Measurements from ENCODE around the gene PDE4D.
"Not testable (repeated sequence)": the region's sequence is repeated elsewhere in the genome, so short reads cannot be mapped to it uniquely, and the experiment has no call there.

The PDE4D gene

GRCh38 chr5:59575648-59576445 is 317.7 kb downstream of the PDE4D start:
- DNase-seq, result no peak

DNA sequence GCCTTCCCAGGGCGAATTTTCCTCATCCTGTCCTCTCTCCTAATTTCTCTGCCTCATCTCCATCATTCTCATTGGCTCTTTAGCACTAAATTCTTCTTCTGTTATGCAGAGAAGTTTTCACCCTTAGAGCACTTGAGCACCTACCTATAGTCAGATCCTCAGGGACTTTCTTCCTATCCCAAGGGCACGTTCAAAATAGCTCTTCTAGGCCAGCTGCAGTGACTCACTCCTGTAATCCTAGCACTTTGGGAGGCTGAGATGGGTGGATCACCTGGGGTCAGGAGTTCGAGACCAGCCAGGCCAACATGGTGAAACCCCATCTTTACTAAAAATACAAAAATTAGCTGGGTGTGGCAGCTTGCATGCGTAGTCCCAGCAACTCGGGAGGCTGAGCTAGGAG is 320.0 kb downstream of the PDE4D start:
- DNase-seq, result not testable (repeated sequence)

DNA sequence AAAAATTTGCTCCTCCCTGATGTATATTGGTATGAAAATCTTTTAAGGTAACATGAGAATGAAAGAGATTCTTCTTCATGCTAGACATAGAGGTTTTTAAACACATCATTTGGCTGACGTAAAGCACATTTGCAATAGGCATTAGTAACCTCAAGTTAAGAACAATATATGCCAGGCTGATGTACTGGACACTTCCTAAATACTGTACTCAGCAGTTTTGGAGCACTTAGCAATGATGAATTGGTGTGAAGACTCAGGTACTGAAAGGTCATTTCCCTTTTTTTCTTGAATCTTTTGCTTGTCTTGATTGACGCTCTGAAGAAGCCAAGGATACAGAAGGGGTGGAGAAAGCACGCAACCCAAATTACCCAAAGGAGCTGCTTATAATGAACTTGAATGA is 322.5 kb downstream of the PDE4D start:
- no peak for DNase-seq

DNA sequence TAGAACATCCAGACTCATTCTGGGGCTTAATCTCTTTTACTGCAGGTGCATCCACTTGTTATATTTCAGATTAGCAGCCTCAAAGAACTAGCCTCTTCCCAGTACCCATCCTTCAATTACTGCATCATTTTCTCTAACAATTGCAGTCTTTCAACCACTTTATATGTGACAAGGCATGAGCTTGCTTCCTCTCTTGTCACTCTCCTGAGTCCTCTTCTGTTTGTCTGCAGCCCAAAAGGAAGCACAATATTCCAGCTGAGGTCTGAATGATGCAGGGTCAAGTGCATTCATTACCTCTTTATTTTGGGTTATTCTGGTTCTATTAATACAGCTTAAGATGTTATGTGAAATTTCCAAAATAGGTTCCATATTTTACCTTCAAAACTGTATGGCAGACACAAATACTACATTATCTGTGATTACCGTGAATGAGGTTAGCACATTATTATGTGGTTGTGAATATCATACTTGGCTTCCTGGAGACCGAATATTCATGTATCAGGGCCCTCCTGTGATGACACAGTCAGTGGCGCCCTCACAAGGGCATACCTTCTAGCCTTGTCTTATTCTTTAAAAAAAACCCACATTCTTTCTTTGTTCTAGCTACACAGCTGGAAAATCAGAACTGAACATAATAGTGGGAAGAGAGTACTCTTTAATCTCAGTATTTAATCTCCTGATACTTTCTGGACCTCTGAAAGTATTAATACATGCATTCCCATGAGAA is 323.8 kb downstream of the PDE4D start:
- no peak for DNase-seq

DNA sequence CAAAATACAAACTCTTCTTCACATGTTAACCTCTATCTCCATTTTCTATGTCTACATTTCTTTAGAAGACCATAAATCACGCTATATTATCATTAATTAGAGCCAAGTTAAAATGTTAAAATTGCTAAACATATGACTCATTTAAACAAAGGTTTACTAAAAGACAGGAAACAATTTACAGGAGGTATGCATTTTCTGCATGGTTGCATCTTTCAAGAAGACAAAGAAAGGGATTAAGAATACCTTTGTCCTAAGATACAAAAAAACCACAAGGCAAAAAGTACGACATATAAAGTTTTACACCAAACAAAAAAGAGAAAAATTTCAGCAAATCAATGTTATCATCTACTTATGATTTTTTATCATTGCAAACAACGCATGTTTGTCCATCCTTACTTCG is 324.4 kb downstream of the PDE4D start:
- no peak for DNase-seq

DNA sequence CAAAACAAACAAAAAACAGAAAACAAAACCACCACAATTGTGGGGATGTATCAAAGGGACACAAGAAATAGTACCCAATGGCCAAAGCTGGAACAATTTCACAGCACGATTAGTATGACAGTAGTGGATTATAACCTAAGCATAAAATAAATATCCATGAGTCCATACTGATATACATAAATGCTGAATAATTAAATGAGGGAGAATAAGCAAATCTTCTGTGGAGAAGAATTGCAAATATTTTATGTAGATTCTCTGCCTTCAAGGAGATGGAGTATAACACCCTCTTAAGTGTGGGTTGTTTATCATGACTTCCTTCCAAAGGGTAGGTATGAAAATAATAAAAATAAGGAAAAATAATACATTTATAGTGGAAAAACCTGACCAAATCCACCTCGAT is 325.4 kb downstream of the PDE4D start:
- no peak for DNase-seq

- no peak for DNase-seq
Measured at GRCh38 chr5:59565551-59565950, 328.0 kb downstream of the PDE4D start.

DNA sequence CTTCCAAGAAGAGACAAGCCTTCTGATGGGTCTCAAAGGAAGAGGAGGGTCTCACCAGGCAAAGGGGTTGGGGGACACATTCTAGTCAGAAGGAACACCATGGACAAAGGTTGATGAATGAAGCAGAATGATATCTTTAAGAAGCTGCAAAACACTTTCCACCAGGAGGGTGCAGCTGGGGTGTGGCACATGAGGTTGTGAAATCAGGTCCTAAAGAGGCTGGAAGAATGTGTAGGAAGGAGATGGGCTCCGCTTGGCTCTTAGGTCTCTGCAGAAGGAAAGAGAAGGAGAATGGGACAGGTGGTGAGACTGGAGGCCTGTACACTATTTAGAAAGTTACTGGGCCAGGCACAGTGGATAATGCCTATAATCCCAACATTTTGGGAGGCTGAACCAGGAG is 328.6 kb downstream of the PDE4D start:
- no peak for DNase-seq

- DNase-seq, result no peak
Measured at GRCh38 chr5:59562756-59563389, 330.7 kb downstream of the PDE4D start.

- DNase-seq, result peak; percentile 13
Measured at GRCh38 chr5:59560553-59560952, 333.0 kb downstream of the PDE4D start.

- DNase-seq, result no peak
Measured at GRCh38 chr5:59559847-59560246, 333.7 kb downstream of the PDE4D start.

GRCh38 chr5:59559323-59559722 is 334.2 kb downstream of the PDE4D start:
- DNase-seq, result no peak

- DNase-seq, result no peak
Measured at GRCh38 chr5:59558501-59558900, 335.0 kb downstream of the PDE4D start.

- DNase-seq, result no peak
Measured at GRCh38 chr5:59557572-59557971, 336.0 kb downstream of the PDE4D start.

DNA sequence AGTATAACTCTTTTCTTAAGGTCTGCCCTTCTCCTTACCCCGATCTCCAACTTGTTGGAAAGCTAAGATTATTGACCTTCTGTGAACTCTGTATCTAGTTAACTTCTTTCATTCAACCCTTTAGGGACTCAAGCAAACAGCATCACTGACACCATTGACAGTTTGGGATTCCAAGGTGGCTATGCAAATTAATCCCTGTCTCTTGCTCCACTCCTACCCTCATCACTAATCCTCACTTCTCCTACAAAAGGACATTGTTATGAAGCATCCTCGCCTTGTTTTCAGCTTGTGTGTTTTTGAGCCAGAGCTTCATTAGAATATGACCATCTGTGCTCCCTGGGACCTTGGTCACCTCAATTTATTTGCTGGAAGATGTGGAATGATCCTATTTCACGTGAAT is 337.9 kb downstream of the PDE4D start:
- no peak for DNase-seq

DNA sequence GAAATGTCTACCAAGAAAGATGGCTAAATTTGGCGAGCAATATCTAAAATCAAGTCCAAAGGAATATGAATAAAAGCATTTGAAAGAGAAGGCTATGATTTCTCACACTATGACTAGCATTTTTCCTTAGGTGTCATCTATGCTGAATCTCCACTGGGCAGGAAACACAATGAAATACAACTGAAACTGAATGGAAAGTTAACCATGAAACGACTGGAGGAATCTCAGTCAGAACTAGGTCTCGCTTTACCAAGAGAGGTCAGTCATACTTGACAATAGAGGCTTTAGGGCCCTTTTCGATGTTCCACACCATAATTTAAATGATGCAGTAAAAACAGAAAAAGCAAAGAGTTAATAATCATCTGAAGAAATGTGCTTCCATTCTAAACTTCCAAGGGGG is 339.0 kb downstream of the PDE4D start:
- DNase-seq, result no peak

DNA sequence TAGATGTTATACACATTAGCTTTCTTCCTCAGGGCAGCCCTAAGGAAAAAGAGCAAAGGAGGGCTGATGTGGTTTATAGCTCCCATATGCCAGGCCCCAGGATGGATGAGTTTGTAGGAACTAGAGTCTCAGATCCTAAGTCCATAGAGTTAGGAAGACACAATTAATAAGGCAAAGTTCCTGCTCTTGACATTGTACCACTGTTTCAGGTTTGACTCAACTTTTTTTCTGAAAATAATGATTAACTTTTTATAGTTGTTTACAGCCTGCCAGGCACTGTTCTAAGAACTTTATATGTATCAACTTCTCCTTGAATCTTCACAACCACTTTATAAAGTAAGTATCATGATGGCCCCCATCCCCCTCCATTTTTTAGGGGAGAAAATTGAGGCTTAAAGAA is 339.5 kb downstream of the PDE4D start:
- no peak for DNase-seq

DNA sequence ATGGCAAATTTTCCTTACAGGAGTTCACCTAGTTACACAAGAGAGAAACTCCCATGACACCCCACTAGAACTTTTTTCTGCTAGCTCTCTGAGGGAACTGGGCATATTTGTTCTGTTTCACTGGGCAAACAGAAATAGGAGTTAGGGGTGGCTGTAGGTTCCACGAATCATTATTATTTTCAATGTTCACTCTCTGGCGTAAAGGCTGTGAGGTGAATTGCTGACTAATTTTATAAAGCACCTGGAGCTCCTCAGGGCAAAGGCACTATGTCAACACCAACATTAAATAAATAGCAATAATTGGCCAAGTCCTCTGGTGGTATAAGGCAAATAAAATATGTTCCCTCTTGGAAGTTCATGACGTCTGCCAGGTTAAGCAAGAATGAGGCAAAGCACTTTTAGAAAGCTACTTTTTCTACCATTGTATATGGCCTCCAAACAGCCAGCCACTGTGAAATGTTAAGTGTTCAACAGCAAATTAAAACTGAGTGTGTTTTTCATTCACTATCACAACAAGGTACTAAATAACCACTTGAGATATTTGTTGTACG is 344.6 kb downstream of the PDE4D start:
- peak; percentile 93 for DNase-seq

DNA sequence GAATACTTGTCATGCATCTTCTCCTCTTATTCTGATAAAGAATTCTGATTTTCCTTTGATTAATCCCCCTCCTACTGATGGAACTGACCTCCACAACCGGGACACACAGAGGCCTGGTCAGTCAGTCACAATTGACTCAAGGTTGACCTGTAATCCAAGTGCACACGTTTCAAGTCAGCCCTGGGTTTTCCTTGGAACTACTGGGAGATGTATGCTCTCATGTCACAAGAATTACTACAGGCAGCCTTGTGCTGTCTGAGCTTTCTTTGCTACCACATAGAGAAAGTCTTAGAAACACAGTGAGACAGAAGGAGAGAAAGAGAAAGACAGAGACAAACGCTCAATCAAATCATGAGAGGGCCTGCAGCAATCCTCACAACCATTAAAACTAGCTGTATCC is 345.8 kb downstream of the PDE4D start:
- DNase-seq, result no peak

DNA sequence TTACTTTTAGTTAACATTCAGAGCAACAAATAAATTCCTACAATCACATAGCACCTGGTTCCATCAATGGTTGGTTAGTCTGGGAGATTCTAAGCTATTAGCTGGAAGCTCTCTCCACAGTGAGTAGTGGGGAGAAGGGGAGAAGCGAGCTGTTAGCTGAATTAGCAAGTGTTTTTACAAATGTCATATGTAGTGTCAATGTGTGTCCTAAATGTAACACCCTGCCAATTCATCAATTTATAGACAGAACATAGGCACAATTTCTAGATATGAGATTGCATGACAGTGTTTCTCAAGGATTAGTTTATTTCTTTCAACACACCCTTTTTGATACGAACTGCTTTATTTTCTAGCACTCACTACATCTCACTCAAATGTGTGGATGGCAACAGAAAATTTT is 349.0 kb downstream of the PDE4D start:
- no peak for DNase-seq

DNA sequence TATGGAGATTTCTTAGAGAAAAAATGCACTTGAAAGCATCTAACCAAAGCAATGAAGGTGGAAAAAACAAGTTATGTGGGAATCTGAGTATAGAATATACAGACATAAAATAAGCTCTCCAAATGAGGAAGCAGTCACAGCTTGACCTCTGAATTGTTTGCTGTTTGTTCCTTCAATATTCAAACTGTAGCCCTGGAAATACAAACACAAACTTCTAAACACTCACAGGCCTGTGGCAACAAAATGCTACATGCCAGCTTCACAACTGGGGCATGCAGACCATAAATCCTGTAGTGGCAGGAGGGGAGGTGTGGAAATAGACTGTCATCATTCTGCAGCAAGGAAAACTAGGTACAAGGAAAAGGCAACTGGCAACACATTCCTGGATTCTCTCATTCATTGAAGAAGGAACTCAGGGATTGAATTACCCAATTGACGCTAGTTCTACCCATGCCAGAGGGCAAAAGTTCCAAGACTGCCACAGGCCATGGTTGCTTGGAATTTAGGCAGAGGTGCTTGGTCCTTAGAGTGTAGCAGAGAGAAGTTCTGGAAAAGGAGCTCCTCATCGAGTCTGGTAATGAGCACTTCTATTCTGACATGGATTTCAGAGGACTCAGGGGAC is 349.6 kb downstream of the PDE4D start:
- DNase-seq, result peak; percentile 41

DNA sequence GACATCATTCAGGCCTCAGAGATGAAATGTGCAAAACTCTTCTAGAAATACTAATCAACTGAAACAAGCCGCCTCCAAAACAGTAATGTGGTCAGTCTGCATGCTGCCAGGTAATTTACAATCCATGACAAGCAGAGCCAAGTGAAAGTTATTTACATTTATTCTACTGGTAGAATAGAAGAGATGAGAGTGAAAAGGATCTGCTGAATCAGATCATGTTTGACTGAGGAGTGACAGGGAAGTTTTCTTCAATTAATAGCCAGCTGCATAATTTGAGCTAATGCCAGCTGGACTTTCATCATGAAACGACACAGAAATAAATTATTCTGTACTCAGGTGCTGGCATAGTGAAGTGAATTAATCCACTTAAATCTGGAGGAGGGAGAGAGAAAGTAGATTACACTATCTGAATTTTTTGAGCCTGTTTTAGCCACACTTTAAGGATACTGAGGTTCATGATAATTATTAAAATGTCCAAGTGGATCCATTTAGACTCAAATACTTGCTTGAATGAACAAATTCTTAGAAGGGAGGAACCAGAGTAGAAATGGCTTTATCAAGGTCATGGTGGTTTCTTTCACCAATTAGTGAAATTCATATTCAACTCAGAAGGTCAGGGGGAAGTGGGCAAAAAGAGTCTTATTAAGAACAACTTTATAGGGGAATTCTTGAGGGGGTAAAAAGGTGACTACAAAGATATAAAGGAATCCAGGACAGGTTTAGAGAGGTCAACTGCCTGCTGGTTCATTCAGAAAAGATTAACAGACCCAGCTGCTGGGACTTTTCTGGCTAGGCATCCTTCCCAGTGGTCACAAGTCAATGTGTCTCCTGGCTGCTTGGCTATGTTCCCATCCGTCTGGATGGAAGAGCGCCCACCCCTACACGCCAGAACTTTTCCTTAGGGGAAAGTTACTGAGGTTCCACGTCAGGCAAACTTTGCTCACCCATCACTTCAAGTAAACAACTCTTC is 350.4 kb downstream of the PDE4D start:
- DNase-seq, result peak; percentile 39
